Ovary (tissue), 9 donors: ENCODE results near the gene TNNT2. TPM values are rescaled to one million over a fixed set of nuclear protein-coding genes. Genes with fewer than 3 reads are reported as not detected.

Experiments used
- DNase-seq, 5 donors: peaks; one replicate each; pipeline ENCODE4 v3.0.0-alpha.2; 2019 to 2020
- H3K27ac ChIP-seq, 2 donors: fragments of 200-600 bp; one replicate each; pipeline versions ENCODE4 v1.5.1 to v1.8.0; 2019 to 2022
- H3K27me3 ChIP-seq: fragments of 200-600 bp; one replicate; pipeline ENCODE4 v1.8.0; 2022
- H3K36me3 ChIP-seq: fragments of 200-600 bp; sonication (generic); one replicate; pipeline ENCODE4 v1.5.1; 2019
- H3K4me1 ChIP-seq: one replicate; pipeline ENCODE4 v1.8.1; 2013; ENCODE audit warnings: mild to moderate bottlenecking, moderate library complexity; ENCODE audit not compliant: insufficient read depth
- H3K4me3 ChIP-seq: fragments of 200-600 bp; sonication (generic); one replicate; pipeline ENCODE4 v1.5.1; 2017
- H3K9me3 ChIP-seq, 2 donors: fragments of 200-600 bp in 1 of 2; sonication (generic) in 1 of 2; one replicate each; pipeline versions ENCODE4 v1.5.1 to v1.8.1; 2013 to 2019; ENCODE audit warnings: mild to moderate bottlenecking in 1 of 2, moderate library complexity in 1 of 2
- CTCF ChIP-seq, 3 donors: fragments of 450-650 bp in 2 of 3; fragments of 200-600 bp in 1 of 3; IDR thresholded peaks; one replicate each; pipeline versions ENCODE4 v1.5.1 to v1.8.0; 2016 to 2022; ENCODE audit warnings: antibody characterized with exemption in 3 of 3, mild to moderate bottlenecking in 1 of 3
- EP300 ChIP-seq: sonication (generic); formaldehyde crosslinking; IDR thresholded peaks from one replicate; pipeline ENCODE4 v1.6.1; 2017; ENCODE audit warnings: antibody characterized with exemption
- POLR2A ChIP-seq: fragments of 450-650 bp; IDR thresholded peaks from one replicate; pipeline ENCODE4 v1.6.1; 2017; ENCODE audit warnings: antibody characterized with exemption, mild to moderate bottlenecking, moderate library complexity
- WGBS, 3 donors: extraction: QIAGEN DNeasy Blood & Tissue Kit in 1 of 3; methylation state at CpG; one replicate each; pipeline versions ENCODE4 v1.1.5 to v1.1.7; 2013 to 2017; 5-methylcytosine and 5-hydroxymethylcytosine counted together
- intact Hi-C, 4 donors: fragments of 100-400 bp; cut with DNase I; formaldehyde crosslinking; loops; one replicate each; pipeline versions ENCODE4 v1.11.0 to v1.15.1; 2022 to 2023
- polyA plus RNA-seq, 2 donors: library from polyadenylated mRNA; stranded (reverse); fragments of 200-250 nt in 1 of 2; fragments of 350-450 nt in 1 of 2; fragmentation: Illumina TruSeq in 1 of 2; extraction: RNeasy Lipid Tissue Mini Kit (QIAGEN cat#74804) in 1 of 2; gene quantifications; one replicate each; pipeline ENCODE4 v1.2.3, GENCODE V29; 2013 to 2014
- total RNA-seq, 7 donors: library from RNA; depleted of rRNA in 2 of 7; stranded (reverse); fragments of >200 nt in 2 of 7; fragmentation: NEBNext Ultra II Directional in 3 of 7; extraction: Animal tissue kit (Norgen Biotek cat#: 25700) in 3 of 7; gene quantifications; one replicate each; pipeline versions ENCODE4 v1.1.0 to v1.2.4, GENCODE V29; 2016 to 2023
- donor health status: DM: no; HTN: no; CAD: no; lungs with moderate emphysema.
- donor health status: DM: no; HTN: no; CAD: no.
- donor health status: Bipolar disorder and iron deficiency.
- donor health status: DM: yes; HTN: yes; CAD: no.
- donor health status: DM: no; HTN: no; CAD: no.
- donor health status: DM: yes; HTN: yes; CAD: no.

Gene TNNT2
- total and polyA plus RNA-seq, 9 donors = 0.11 to 2.8 (median 1.1) TPM; not detected in 1

GRCh38 chr1:201399352-201400126 is 22.1 kb upstream of the TNNT2 start:
- peak overlapping the region; percentile 6 for H3K4me3 ChIP-seq
- intact Hi-C loops = no loop called here
- H3K9me3 ChIP-seq = no peaks in the 10 kb centered on the region
- H3K4me1 ChIP-seq = peaks cover 2% of the 10 kb centered on the region
- no peaks in the 10 kb centered on the region for H3K36me3 ChIP-seq
- peaks cover 2% of the 10 kb centered on the region for H3K27me3 ChIP-seq
- TF ChIP-seq EP300 = no peak
- TF ChIP-seq POLR2A = no peak
- TF ChIP-seq CTCF (IDR thresholded peaks at IDR 0.05) = no peak
- DNase-seq = no peak
- no peak overlapping the region for H3K27ac ChIP-seq
- 7 to 12% (median 11%) methylated on average over 50 to 62 of the region's 62 CpGs for WGBS, 3 donors

- no peak for TF ChIP-seq POLR2A
- TF ChIP-seq EP300 = no peak
- TF ChIP-seq CTCF (IDR thresholded peaks at IDR 0.05) = no peak
- whole genome bisulfite sequencing, 3 donors = 5 to 15% (median 13%) methylated on average over 9 to 25 of the region's 25 CpGs
- no peak within 1 kb of the TSS for H3K27ac ChIP-seq
- H3K36me3 ChIP-seq = no peaks in the 10 kb centered on the region
- peaks cover 2% of the 10 kb centered on the region for H3K4me1 ChIP-seq
- peak within 1 kb of the TSS; percentile 6 for H3K4me3 ChIP-seq
- H3K27me3 ChIP-seq = peaks cover 2% of the 10 kb centered on the region
- DNase-seq = no peak
- intact Hi-C loops = no loop called here
- H3K9me3 ChIP-seq = no peaks in the 10 kb centered on the region
These were observed 21.5 kb upstream of the TNNT2 start, which contains the start of gene LAD1 for GRCh38 chr1:201399018-201399351. Gene LAD1, minus strand, starts transcription at chr1:201399324. Its CDS starts 18 bp downstream, at chr1:201399306.

GRCh38 chr1:201397675-201398074 is 20.2 kb upstream of the TNNT2 start:
- Histone ChIP-seq H3K9me3 (no peaks in the 10 kb centered on the region), H3K4me3 (no peak overlapping the region), H3K27ac (no peak overlapping the region), H3K4me1 (peaks cover 2% of the 10 kb centered on the region), H3K36me3 (no peaks in the 10 kb centered on the region), H3K27me3 (peaks cover 2% of the 10 kb centered on the region)
- WGBS, 3 donors = 88 to 96% (median 96%) methylated on average over 2 of the region's 2 CpGs
- DNase-seq = no peak
- no peak for TF ChIP-seq POLR2A
- no peak for TF ChIP-seq CTCF (IDR thresholded peaks at IDR 0.05)
- TF ChIP-seq EP300 = no peak
- intact Hi-C loops = no loop called here

- H3K4me1 ChIP-seq = peaks cover 2% of the 10 kb centered on the region
- WGBS, 3 donors = 86 to 90% (median 89%) methylated on average over 10 of the region's 10 CpGs
- no peak overlapping the region for H3K27ac ChIP-seq
These were observed 19.5 kb upstream of the TNNT2 start for GRCh38 chr1:201396861-201397464.

More at GRCh38 chr1:201396861-201397464, 19.5 kb upstream of the TNNT2 start:
- peaks cover 2% of the 10 kb centered on the region for H3K27me3 ChIP-seq
- H3K9me3 ChIP-seq = no peaks in the 10 kb centered on the region
- no peak overlapping the region for H3K4me3 ChIP-seq
- TF ChIP-seq EP300 (no peak), POLR2A (no peak), CTCF (IDR thresholded peaks at IDR 0.05) (no peak)
- DNase-seq = no peak
- intact Hi-C loops = no loop called here
- H3K36me3 ChIP-seq = no peaks in the 10 kb centered on the region
